Fibroblast of lung (primary cell): ENCODE measurements around the gene SEC61B. TPM values are rescaled to one million over a fixed set of nuclear protein-coding genes. Genes with fewer than 3 reads are reported as not detected.
A peak's percentile ranks its signal among the peaks of the same experiment; 100 is the strongest.

ENCODE experiments used
- DNase-seq, 2 donors: peaks; one replicate each; pipeline versions ENCODE4 v3.0.0 to v3.0.0-alpha.2; 2010; ENCODE audit warnings: low read depth in 2 of 2
- H2AFZ ChIP-seq: 2 replicates; pipeline ENCODE4 v1.5.1; 2012; ENCODE audit warnings: low read length, control low read depth, inconsistent platforms
- H3K27ac ChIP-seq: 2 replicates; pipeline ENCODE4 v1.5.1; 2011; ENCODE audit warnings: low read length, control low read depth; ENCODE audit not compliant: insufficient read depth
- H3K27me3 ChIP-seq: 2 replicates; pipeline ENCODE4 v1.5.1; 2011; ENCODE audit warnings: mild to moderate bottlenecking, low read length; ENCODE audit not compliant: control insufficient read depth, insufficient read depth
- H3K36me3 ChIP-seq: 2 replicates; pipeline ENCODE4 v1.5.1; 2011; ENCODE audit warnings: low read length; ENCODE audit not compliant: control insufficient read depth, insufficient read depth
- H3K4me1 ChIP-seq: 2 replicates; pipeline ENCODE4 v1.5.1; 2011; ENCODE audit warnings: low read length; ENCODE audit not compliant: control insufficient read depth, insufficient read depth; ENCODE audit errors: extremely low read depth
- H3K4me2 ChIP-seq: 2 replicates; pipeline ENCODE4 v1.5.1; 2011; ENCODE audit warnings: low read length, control low read depth; ENCODE audit not compliant: insufficient read depth; ENCODE audit errors: extremely low read depth
- H3K4me3 ChIP-seq, 4 experiments: fragments of 200-600 bp in 1 of 4; sonication (generic) in 1 of 4; replicated peaks in 1 of 4; 2 replicates each; pipeline ENCODE4 v1.5.1; 2011 to 2016; ENCODE audit warnings: low read length in 4 of 4, low read depth in 3 of 4, mild to moderate bottlenecking in 3 of 4, control low read depth in 2 of 4, inconsistent platforms in 1 of 4, mixed read lengths in 1 of 4; ENCODE audit not compliant: insufficient read depth in 1 of 4; ENCODE audit errors: control extremely low read depth in 1 of 4
- H3K79me2 ChIP-seq: 2 replicates; pipeline ENCODE4 v1.5.1; 2012; ENCODE audit warnings: mild to moderate bottlenecking, low read length, inconsistent platforms; ENCODE audit not compliant: control insufficient read depth, insufficient read depth
- H3K9ac ChIP-seq: 2 replicates; pipeline ENCODE4 v1.5.1; 2011; ENCODE audit warnings: mild to moderate bottlenecking, low read length, control low read depth; ENCODE audit not compliant: insufficient read depth
- H3K9me3 ChIP-seq: 2 replicates; pipeline ENCODE4 v1.5.1; 2012; ENCODE audit warnings: low read depth, low read length; ENCODE audit not compliant: control insufficient read depth, insufficient read depth
- H4K20me1 ChIP-seq: 2 replicates; pipeline ENCODE4 v1.5.1; 2011; ENCODE audit warnings: low read length; ENCODE audit not compliant: control insufficient read depth, insufficient read depth; ENCODE audit errors: extremely low read depth
- CTCF ChIP-seq, 2 donors: IDR thresholded peaks in 1 of 2; conservative IDR thresholded peaks in 1 of 2; 1 replicate in 1 of 2; 2 replicates in 1 of 2; pipeline ENCODE4 v1.5.1; 2011 to 2012; ENCODE audit warnings: low read length in 2 of 2, control low read depth in 1 of 2, inconsistent platforms in 1 of 2, low read depth in 1 of 2, mild to moderate bottlenecking in 1 of 2
- EZH2 ChIP-seq: IDR thresholded peaks from 2 replicates; pipeline ENCODE4 v1.5.1; 2012; ENCODE audit warnings: low read length, control low read depth, mild to moderate bottlenecking; ENCODE audit errors: missing control alignments
- polyA plus RNA-seq, 2 donors: library from polyadenylated mRNA; depleted of rRNA in 1 of 2; stranded (reverse) in 1 of 2; unstranded in 1 of 2; fragments of >200 nt; gene quantifications; 2 replicates each; pipeline ENCODE4 v1.2.1, GENCODE V29; 2011 to 2012; ENCODE audit warnings: missing spikeins in 1 of 2
- total RNA-seq: library from RNA; depleted of rRNA; stranded (reverse); fragments of >200 nt; gene quantifications from 2 replicates; pipeline ENCODE4 v1.2.1, GENCODE V29; 2014

Gene SEC61B
- total and polyA plus RNA-seq, 2 donors (not counting 1 experiment from before 2014, with no cell fraction given), result 58.8 to 213 TPM

GRCh38 chr9:99239341-99240060 is 17.4 kb downstream of the SEC61B start:
- no peak overlapping the region for H2AFZ ChIP-seq
- H3K79me2 ChIP-seq, result no peaks in the 10 kb centered on the region
- no peak overlapping the region for H3K27ac ChIP-seq
- no peaks in the 10 kb centered on the region for H3K27me3 ChIP-seq
- H3K9me3 ChIP-seq, result no peaks in the 10 kb centered on the region
- no peak overlapping the region for H3K9ac ChIP-seq
- peaks cover 2% of the 10 kb centered on the region for H3K4me1 ChIP-seq
- no peaks in the 10 kb centered on the region for H3K36me3 ChIP-seq
- H4K20me1 ChIP-seq, result no peaks in the 10 kb centered on the region
- no peak overlapping the region for H3K4me3 ChIP-seq
- TF ChIP-seq CTCF (conservative IDR thresholded peaks at IDR 0.05 in 1 of 2, IDR thresholded peaks at IDR 0.05 in 1 of 2; ENCODE audit: low read depth in 1 of 2, low read length in 2 of 2), result no peak
- no peak for TF ChIP-seq EZH2
- no peak overlapping the region for H3K4me2 ChIP-seq
- peak in 1 of 2 donors; percentile 60 for DNase-seq

- H3K4me3 ChIP-seq, result no peak overlapping the region
- no peaks in the 10 kb centered on the region for H3K79me2 ChIP-seq
- no peak overlapping the region for H2AFZ ChIP-seq
- no peak for DNase-seq
- H3K27ac ChIP-seq, result no peak overlapping the region
- no peak overlapping the region for H3K9ac ChIP-seq
- no peak overlapping the region for H3K4me2 ChIP-seq
- peak in 1 of 2 donors; percentile 7 for TF ChIP-seq CTCF (conservative IDR thresholded peaks at IDR 0.05 in 1 of 2, IDR thresholded peaks at IDR 0.05 in 1 of 2; ENCODE audit: low read depth in 1 of 2, low read length in 2 of 2)
- TF ChIP-seq EZH2, result no peak
- peaks cover 2% of the 10 kb centered on the region for H3K4me1 ChIP-seq
- no peaks in the 10 kb centered on the region for H3K36me3 ChIP-seq
- no peaks in the 10 kb centered on the region for H3K27me3 ChIP-seq
- H3K9me3 ChIP-seq, result no peaks in the 10 kb centered on the region
- H4K20me1 ChIP-seq, result no peaks in the 10 kb centered on the region
Observed at GRCh38 chr9:99241106-99241505, 19.0 kb downstream of the SEC61B start.

- no peak overlapping the region for H3K27ac ChIP-seq
- no peak for TF ChIP-seq EZH2
- no peak for TF ChIP-seq CTCF (conservative IDR thresholded peaks at IDR 0.05 in 1 of 2, IDR thresholded peaks at IDR 0.05 in 1 of 2; ENCODE audit: low read depth in 1 of 2, low read length in 2 of 2)
Observed at GRCh38 chr9:99244344-99245260, 22.5 kb downstream of the SEC61B start.

More at GRCh38 chr9:99244344-99245260, 22.5 kb downstream of the SEC61B start:
- no peaks in the 10 kb centered on the region for H3K27me3 ChIP-seq
- no peaks in the 10 kb centered on the region for H3K79me2 ChIP-seq
- H3K4me2 ChIP-seq, result no peak overlapping the region
- H3K36me3 ChIP-seq, result no peaks in the 10 kb centered on the region
- H3K9ac ChIP-seq, result no peak overlapping the region
- no peak overlapping the region for H3K4me3 ChIP-seq
- H3K9me3 ChIP-seq, result no peaks in the 10 kb centered on the region
- peaks cover 2% of the 10 kb centered on the region for H3K4me1 ChIP-seq
- no peak for DNase-seq
- H4K20me1 ChIP-seq, result no peaks in the 10 kb centered on the region
- H2AFZ ChIP-seq, result no peak overlapping the region
